GM20431 (cell line): ENCODE data around the gene TMEM259.

Source experiments
- in situ Hi-C: fragments of 300-500 bp; cut with MseI, MboI; formaldehyde crosslinking; loops from one replicate; pipeline ENCODE4 v1.15.0; 2020; ENCODE audit warnings: low sequenced_read_pairs; ENCODE audit not compliant: unreplicated experiment

TMEM259 gene

GRCh38 chr19:1004803-1005664 is 15.9 kb downstream of the TMEM259 start:
- in situ Hi-C loops, result no loop called here

- in situ Hi-C loops, result no loop called here
These were observed 16.6 kb downstream of the TMEM259 start for GRCh38 chr19:1004204-1004802.

GRCh38 chr19:1003283-1003682 is 17.6 kb downstream of the TMEM259 start:
- in situ Hi-C loops, result no loop called here

GRCh38 chr19:1002600-1002999 is 18.3 kb downstream of the TMEM259 start:
- in situ Hi-C loops, result no loop called here

GRCh38 chr19:1001538-1002166 is 19.3 kb downstream of the TMEM259 start:
- in situ Hi-C loops, result no loop called here

GRCh38 chr19:1000591-1001537 is 20.1 kb downstream of the TMEM259 start:
- in situ Hi-C loops, result no loop called here

- in situ Hi-C loops, result no loop called here
These were observed 20.8 kb downstream of the TMEM259 start, which contains the start of gene GRIN3B for GRCh38 chr19:1000095-1000494. GRIN3B (plus strand) TSS chr19:1000419; CDS start chr19:1000438, 19 bp downstream.

GRCh38 chr19:999379-999719 is 21.6 kb downstream of the TMEM259 start:
- in situ Hi-C loops, result no loop called here

GRCh38 chr19:998064-998463 is 22.9 kb downstream of the TMEM259 start:
- in situ Hi-C loops, result no loop called here

GRCh38 chr19:996051-996838 is 24.7 kb downstream of the TMEM259 start:
- in situ Hi-C loops, result no loop called here

GRCh38 chr19:995051-995827 is 25.7 kb downstream of the TMEM259 start:
- in situ Hi-C loops, result no loop called here

- in situ Hi-C loops, result no loop called here
These were observed 26.4 kb downstream of the TMEM259 start for GRCh38 chr19:994516-994915.

- in situ Hi-C loops, result no loop called here
These were observed 27.0 kb downstream of the TMEM259 start for GRCh38 chr19:993831-994393.

- in situ Hi-C loops, result no loop called here
These were observed 27.5 kb downstream of the TMEM259 start for GRCh38 chr19:993361-993830.

- in situ Hi-C loops, result no loop called here
These were observed 28.3 kb downstream of the TMEM259 start for GRCh38 chr19:992670-993055.

- in situ Hi-C loops, result no loop called here
These were observed 28.8 kb downstream of the TMEM259 start for GRCh38 chr19:991932-992669.

GRCh38 chr19:991174-991931 is 29.6 kb downstream of the TMEM259 start:
- in situ Hi-C loops, result no loop called here
